Thymus (tissue), 11 donors: Measurements from ENCODE around the gene NOP14. TPM values are rescaled to one million over a fixed set of nuclear protein-coding genes. Genes with fewer than 3 reads are reported as not detected.
A peak's percentile ranks its signal among the peaks of the same experiment; 100 is the strongest.

Source experiments
- DNase-seq, 9 donors: peaks; one replicate each; pipeline ENCODE4 v3.0.0-alpha.2; 2013; ENCODE audit warnings: low spot score in 9 of 9, low read depth in 6 of 9, missing footprints in 1 of 9
- H3K27ac ChIP-seq, 2 donors: one replicate each; pipeline ENCODE4 v1.5.1; 2013; ENCODE audit warnings: control low read depth in 1 of 2, low read depth in 1 of 2, low read length in 1 of 2, mild to moderate bottlenecking in 1 of 2, moderate library complexity in 1 of 2
- H3K27me3 ChIP-seq, 2 donors: one replicate each; pipeline ENCODE4 v1.5.1; 2013; ENCODE audit warnings: low read length in 1 of 2; ENCODE audit not compliant: control insufficient read depth in 2 of 2, insufficient read depth in 1 of 2
- H3K36me3 ChIP-seq, 2 donors: one replicate each; pipeline ENCODE4 v1.5.1; 2013; ENCODE audit warnings: low read length in 1 of 2, mild to moderate bottlenecking in 1 of 2, moderate library complexity in 1 of 2; ENCODE audit not compliant: control insufficient read depth in 2 of 2, insufficient read depth in 2 of 2
- H3K4me1 ChIP-seq, 2 donors: one replicate each; pipeline ENCODE4 v1.5.1; 2013; ENCODE audit warnings: low read length in 2 of 2; ENCODE audit not compliant: control insufficient read depth in 2 of 2, insufficient read depth in 2 of 2
- H3K4me3 ChIP-seq, 2 donors: one replicate each; pipeline ENCODE4 v1.5.1; 2013; ENCODE audit warnings: low read length in 2 of 2, control low read depth in 1 of 2, mild to moderate bottlenecking in 1 of 2
- H3K9me3 ChIP-seq, 2 donors: one replicate each; pipeline ENCODE4 v1.5.1; 2013; ENCODE audit warnings: low read length in 1 of 2, mild to moderate bottlenecking in 1 of 2; ENCODE audit not compliant: control insufficient read depth in 2 of 2, insufficient read depth in 1 of 2
- WGBS: extraction: QIAGEN DNeasy Blood & Tissue Kit; methylation state at CpG from one replicate; pipeline ENCODE4 v1.1.7; 2013; 5-methylcytosine and 5-hydroxymethylcytosine counted together
- polyA plus RNA-seq: library from polyadenylated mRNA; stranded (reverse); fragments of 200-250 nt; gene quantifications from one replicate; pipeline ENCODE4 v1.2.3, GENCODE V29; 2013
- total RNA-seq: library from RNA; stranded (reverse); fragments of 120-200 nt; gene quantifications from one replicate; pipeline ENCODE4 v1.2.4, GENCODE V29; 2013
- donor health status: healthy.

Gene NOP14
- total and polyA plus RNA-seq, 2 donors, result 18.1 to 18.5 TPM

- H3K27ac ChIP-seq, result peak overlapping the region; percentile 71 to 80
- WGBS, result under 1% methylated on average over 70 of the region's 70 CpGs
- H3K4me3 ChIP-seq, result peak overlapping the region; percentile 75 to 94
- H3K4me1 ChIP-seq, result peaks cover 2 to 45% of the 10 kb centered on the region in 2 donors
- no peaks in the 10 kb centered on the region for H3K27me3 ChIP-seq
- no peaks in the 10 kb centered on the region for H3K9me3 ChIP-seq
- DNase-seq, result peak; percentile 67 to 96 (median 86)
- peaks cover 36 to 43% of the 10 kb centered on the region in 2 donors for H3K36me3 ChIP-seq
These were observed 28.1 kb downstream of the NOP14 start for GRCh38 chr4:2934813-2935761.

DNA sequence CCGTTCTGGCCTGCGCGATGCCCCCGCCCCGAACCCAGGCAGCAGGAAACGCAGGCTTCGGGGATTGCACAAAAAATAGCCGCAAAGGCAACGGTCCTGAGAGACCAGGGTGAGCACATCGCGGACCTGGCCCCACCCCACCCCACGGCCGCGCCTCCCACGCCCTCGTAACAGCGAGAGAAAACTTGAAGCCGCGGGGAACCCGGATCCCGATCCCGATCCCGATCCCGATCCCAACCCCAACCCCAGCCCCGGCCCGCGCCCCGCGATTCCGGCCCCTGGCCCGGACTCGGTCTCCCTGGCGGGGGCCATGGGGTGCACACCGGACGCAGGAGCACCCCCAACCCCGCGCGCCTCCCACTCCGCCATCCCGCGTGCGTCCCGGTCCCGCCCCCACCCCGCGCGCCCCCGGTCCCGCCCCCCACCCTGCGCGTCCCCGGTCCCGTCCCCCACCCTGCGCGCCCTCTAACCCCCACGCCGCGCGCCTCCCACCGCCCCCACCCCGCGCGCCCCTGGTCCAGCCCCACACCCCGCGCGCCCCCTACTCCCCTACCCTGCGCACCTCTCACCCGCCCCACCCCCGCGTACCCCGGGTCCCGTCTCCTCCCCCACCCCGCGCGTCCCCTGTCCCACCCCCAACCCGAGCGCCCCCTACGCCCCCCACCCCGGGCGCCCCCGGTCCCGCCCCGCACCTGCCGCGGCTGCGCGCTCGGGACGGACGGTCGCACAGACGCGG, 29.0 kb downstream of the NOP14 start:
- H3K27ac ChIP-seq, result no peak overlapping the region
- no peaks in the 10 kb centered on the region for H3K27me3 ChIP-seq
- WGBS, result under 1% methylated on average over 91 of the region's 93 CpGs
- no peaks in the 10 kb centered on the region for H3K9me3 ChIP-seq
- peaks cover 35 to 39% of the 10 kb centered on the region in 2 donors for H3K36me3 ChIP-seq
- peak overlapping the region; percentile 75 to 94 for H3K4me3 ChIP-seq
- DNase-seq, result no peak
- peaks cover 2 to 45% of the 10 kb centered on the region in 2 donors for H3K4me1 ChIP-seq

DNA sequence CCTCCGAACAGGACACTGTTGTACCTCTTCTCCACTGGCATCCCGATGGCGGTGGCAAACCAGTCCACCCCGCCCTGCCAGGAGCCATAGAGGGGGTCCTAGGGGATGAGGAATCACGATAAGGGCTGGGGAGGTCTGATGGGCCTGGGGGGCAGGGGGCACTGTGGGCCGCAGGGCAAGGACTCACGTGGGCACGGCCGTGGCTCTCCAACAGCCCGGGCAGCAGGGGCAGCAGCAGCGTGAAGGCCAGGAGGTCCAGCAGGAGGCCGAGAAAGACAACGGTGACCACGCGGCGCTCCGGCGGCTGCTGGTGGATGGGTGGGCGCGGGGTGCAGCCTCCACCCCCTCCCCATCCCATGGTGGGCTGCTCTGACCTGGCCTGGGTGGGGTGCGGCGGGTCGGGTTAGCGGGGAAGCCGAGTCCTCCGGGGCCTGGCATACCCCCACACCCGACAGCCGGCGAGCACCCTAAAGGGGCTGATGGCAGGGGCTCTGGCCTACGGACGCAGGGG, 29.6 kb downstream of the NOP14 start:
- Histone ChIP-seq H3K36me3 (peaks cover 35 to 39% of the 10 kb centered on the region in 2 donors), H3K9me3 (no peaks in the 10 kb centered on the region), H3K27me3 (no peaks in the 10 kb centered on the region), H3K27ac (peak overlapping the region in 1 of 2 donors; percentile 48), H3K4me1 (peaks cover 2 to 45% of the 10 kb centered on the region in 2 donors), H3K4me3 (peak overlapping the region; percentile 52 to 94)
- no peak for DNase-seq
- WGBS, result 51% methylated on average over 31 of the region's 31 CpGs

GRCh38 chr4:2932951-2933565, 30.1 kb downstream of the NOP14 start:
- Histone ChIP-seq H3K4me3 (peak overlapping the region in 1 of 2 donors; percentile 52), H3K27ac (no peak overlapping the region), H3K9me3 (no peaks in the 10 kb centered on the region), H3K27me3 (no peaks in the 10 kb centered on the region), H3K36me3 (peaks cover 36 to 39% of the 10 kb centered on the region in 2 donors), H3K4me1 (peaks cover 2 to 45% of the 10 kb centered on the region in 2 donors)
- DNase-seq, result no peak
- 94% methylated on average over 15 of the region's 15 CpGs for WGBS

DNA sequence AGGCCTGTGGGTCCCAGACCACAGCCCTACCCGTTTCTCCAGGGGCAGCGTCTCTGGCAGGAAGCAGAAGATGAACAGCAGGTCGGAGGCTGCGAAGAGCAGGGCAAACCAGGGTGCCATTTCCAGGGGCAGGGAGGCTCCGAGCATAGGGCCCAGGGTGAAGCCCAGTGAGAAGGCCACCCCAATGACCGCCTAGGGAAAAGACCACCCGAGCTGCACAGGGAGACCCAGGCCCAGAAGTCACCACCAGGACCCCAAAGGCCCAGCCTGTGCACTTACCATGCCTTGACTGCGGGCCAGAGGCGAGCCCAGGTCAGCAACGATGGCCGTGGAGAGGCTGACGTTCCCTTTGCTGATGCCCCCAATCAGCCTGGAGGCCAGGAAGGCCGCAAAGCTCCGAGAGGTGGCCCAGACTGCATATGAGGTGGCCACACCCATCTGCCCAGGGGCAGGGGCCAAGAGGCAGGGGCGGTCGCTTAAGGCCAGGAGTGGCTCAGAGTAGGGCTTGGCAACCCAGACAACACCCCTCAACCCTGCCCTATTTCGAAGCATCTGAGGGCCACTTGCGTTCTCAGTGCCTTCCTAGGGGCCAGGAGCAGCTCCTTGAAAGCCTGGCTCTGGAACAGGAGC, 30.8 kb downstream of the NOP14 start:
- Histone ChIP-seq H3K9me3 (no peaks in the 10 kb centered on the region), H3K36me3 (peaks cover 38 to 39% of the 10 kb centered on the region in 2 donors), H3K27ac (peak overlapping the region; percentile 47 to 66), H3K4me1 (peaks cover 2 to 45% of the 10 kb centered on the region in 2 donors), H3K27me3 (no peaks in the 10 kb centered on the region), H3K4me3 (no peak overlapping the region)
- no peak for DNase-seq
- 95% methylated on average over 18 of the region's 18 CpGs for WGBS

DNA sequence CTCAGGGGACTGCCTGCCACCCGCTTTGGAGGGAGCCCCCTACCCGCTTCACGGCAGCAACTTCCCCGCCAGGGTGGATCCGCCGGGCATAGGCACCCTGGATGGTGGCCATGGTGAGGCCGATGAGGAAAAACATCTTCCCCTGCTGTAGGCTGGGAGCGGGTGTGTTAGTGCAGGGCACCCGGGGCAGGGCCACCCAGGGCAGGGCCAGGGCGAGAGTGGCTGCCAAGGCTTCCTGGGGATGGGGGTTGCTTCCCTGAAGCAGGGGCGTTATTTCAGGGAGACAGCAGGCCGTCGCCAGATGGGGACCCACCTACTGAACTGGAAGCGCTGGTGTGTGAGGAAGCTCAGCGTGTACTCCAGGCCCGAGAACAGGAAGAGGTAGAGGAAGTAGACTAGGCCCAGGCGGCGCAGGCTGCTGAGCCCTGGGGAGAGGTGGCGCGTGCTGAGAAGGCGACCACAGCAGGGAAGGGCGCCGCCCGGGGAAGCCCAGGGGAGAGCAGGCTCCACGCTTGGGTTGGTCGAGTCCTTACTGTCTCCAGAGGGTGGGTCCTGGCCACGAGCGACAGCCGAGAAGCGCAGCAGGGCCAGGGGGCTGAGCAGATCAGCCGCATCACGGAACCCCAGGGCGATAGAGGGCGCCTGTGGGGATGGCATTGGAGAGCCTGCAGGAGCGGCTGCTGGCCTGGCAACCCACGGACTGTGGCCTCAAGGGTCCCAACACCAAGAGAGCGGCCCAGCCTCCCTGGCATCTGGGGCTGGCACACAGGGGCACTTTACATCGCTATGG, 31.5 kb downstream of the NOP14 start:
- Histone ChIP-seq H3K27me3 (no peaks in the 10 kb centered on the region), H3K4me1 (peaks cover 2 to 41% of the 10 kb centered on the region in 2 donors), H3K4me3 (no peak overlapping the region), H3K9me3 (no peaks in the 10 kb centered on the region), H3K27ac (peak overlapping the region; percentile 47 to 66), H3K36me3 (peaks cover 42 to 45% of the 10 kb centered on the region in 2 donors)
- WGBS, result 81% methylated on average over 38 of the region's 38 CpGs
- DNase-seq, result peak in 1 of 9 donors; percentile 49

- 95% methylated on average over 34 of the region's 34 CpGs for WGBS
- peaks cover 50 to 52% of the 10 kb centered on the region in 2 donors for H3K36me3 ChIP-seq
- no peak overlapping the region for H3K4me3 ChIP-seq
- H3K27me3 ChIP-seq, result no peaks in the 10 kb centered on the region
- H3K27ac ChIP-seq, result peak overlapping the region in 1 of 2 donors; percentile 32
- no peak for DNase-seq
- H3K4me1 ChIP-seq, result peaks cover 2 to 33% of the 10 kb centered on the region in 2 donors
- H3K9me3 ChIP-seq, result no peaks in the 10 kb centered on the region
These were observed 32.3 kb downstream of the NOP14 start for GRCh38 chr4:2930758-2931511.
